ENCODE results near the gene IFITM5. TPM values are rescaled to one million over a fixed set of nuclear protein-coding genes. Genes with fewer than 3 reads are reported as not detected.
"Not testable (repeated sequence)": the region's sequence is repeated elsewhere in the genome, so short reads cannot be mapped to it uniquely, and the experiment has no call there.

The IFITM5 gene
- total RNA-seq, 1 donor from 2014 or later: not detected

GRCh38 chr11:288478-289397 lies 10.6 kb downstream of the IFITM5 start, which contains the start of gene PGGHG:
PGGHG (plus strand) TSS chr11:289126; CDS start chr11:289817, 691 bp downstream.
- DNase-seq (ENCODE audit: low spot score): peak; percentile 85
- ATAC-seq: peak; percentile 53
- intact Hi-C loops (cut with DNase I): no loop called here

- DNase-seq (ENCODE audit: low spot score): peak; percentile 64
- ATAC-seq: no peak
- intact Hi-C loops (cut with DNase I): no loop called here
Observed at GRCh38 chr11:287821-288477, 11.4 kb downstream of the IFITM5 start.

- intact Hi-C loops (cut with DNase I); ATAC-seq: not testable (repeated sequence)
- peak; percentile 61 for DNase-seq (ENCODE audit: low spot score)
Observed at GRCh38 chr11:286977-287820, 12.1 kb downstream of the IFITM5 start.

GRCh38 chr11:285894-286220 lies 13.5 kb downstream of the IFITM5 start:
- intact Hi-C loops (cut with DNase I): no loop called here
- peak; percentile 45 for DNase-seq (ENCODE audit: low spot score)
- ATAC-seq: no peak

- intact Hi-C loops (cut with DNase I): no loop called here
- ATAC-seq (no peak), DNase-seq (ENCODE audit: low spot score) (peak; percentile 53)
Observed at GRCh38 chr11:285021-285893, 14.1 kb downstream of the IFITM5 start.

GRCh38 chr11:284105-285020 lies 15.0 kb downstream of the IFITM5 start:
- peak; percentile 55 for DNase-seq (ENCODE audit: low spot score)
- intact Hi-C loops (cut with DNase I): no loop called here

GRCh38 chr11:283405-284104 lies 15.8 kb downstream of the IFITM5 start:
- ATAC-seq (no peak), DNase-seq (ENCODE audit: low spot score) (peak; percentile 17)
- intact Hi-C loops (cut with DNase I): no loop called here

More at GRCh38 chr11:284105-285020, 15.0 kb downstream of the IFITM5 start:
- no peak for ATAC-seq

GRCh38 chr11:282630-283360 lies 16.5 kb downstream of the IFITM5 start:
- intact Hi-C loops (cut with DNase I): no loop called here
- DNase-seq (ENCODE audit: low spot score): peak; percentile 46
- ATAC-seq: no peak

GRCh38 chr11:282171-282570 lies 17.2 kb downstream of the IFITM5 start:
- DNase-seq (ENCODE audit: low spot score) (peak; percentile 49), ATAC-seq (no peak)
- intact Hi-C loops (cut with DNase I): no loop called here

- DNase-seq (ENCODE audit: low spot score) (peak; percentile 51), ATAC-seq (no peak)
- intact Hi-C loops (cut with DNase I): no loop called here
Observed at GRCh38 chr11:281486-282161, 17.7 kb downstream of the IFITM5 start.

GRCh38 chr11:280706-281485 lies 18.4 kb downstream of the IFITM5 start:
- ATAC-seq (no peak), DNase-seq (ENCODE audit: low spot score) (peak; percentile 55)
- intact Hi-C loops (cut with DNase I): no loop called here

GRCh38 chr11:279966-280705 lies 19.2 kb downstream of the IFITM5 start:
- DNase-seq (ENCODE audit: low spot score) (peak; percentile 57), ATAC-seq (no peak)
- intact Hi-C loops (cut with DNase I): no loop called here

GRCh38 chr11:279040-279965 lies 20.0 kb downstream of the IFITM5 start:
- intact Hi-C loops (cut with DNase I): no loop called here
- no peak for ATAC-seq
- DNase-seq (ENCODE audit: low spot score): peak; percentile 56

Data from sciatic nerve (tissue), 2 donors.